ENCODE data around the gene ASGR1. TPM values are rescaled to one million over a fixed set of nuclear protein-coding genes. Genes with fewer than 3 reads are reported as not detected.

The ASGR1 gene
- total RNA-seq, 1 experiment from 2014 or later = 1.3 TPM

DNA sequence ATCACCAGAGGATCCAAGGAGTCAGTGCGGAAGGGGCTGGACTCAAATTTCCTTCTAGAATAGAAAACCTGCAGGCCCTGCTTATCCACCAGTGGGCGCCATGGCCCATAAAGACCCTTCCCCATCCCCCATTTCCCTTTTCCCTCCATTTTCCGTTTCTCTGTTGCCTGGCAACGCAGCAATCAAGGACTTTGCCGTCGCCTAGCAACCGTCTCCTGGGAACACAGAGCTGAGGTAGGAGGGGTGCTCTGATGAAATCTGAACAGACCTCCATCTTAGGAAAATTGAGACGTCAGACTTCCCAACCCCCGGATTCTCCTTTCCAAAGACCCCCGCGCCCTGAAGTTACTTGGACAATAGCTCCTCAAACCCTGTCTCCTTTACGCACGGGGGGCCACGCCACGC is 34.7 kb upstream of the ASGR1 start:
- intact Hi-C loops (cut with micrococcal nuclease; ENCODE audit: unreplicated experiment) = no loop called here
- POLR2A ChIA-PET = no interaction called here

DNA sequence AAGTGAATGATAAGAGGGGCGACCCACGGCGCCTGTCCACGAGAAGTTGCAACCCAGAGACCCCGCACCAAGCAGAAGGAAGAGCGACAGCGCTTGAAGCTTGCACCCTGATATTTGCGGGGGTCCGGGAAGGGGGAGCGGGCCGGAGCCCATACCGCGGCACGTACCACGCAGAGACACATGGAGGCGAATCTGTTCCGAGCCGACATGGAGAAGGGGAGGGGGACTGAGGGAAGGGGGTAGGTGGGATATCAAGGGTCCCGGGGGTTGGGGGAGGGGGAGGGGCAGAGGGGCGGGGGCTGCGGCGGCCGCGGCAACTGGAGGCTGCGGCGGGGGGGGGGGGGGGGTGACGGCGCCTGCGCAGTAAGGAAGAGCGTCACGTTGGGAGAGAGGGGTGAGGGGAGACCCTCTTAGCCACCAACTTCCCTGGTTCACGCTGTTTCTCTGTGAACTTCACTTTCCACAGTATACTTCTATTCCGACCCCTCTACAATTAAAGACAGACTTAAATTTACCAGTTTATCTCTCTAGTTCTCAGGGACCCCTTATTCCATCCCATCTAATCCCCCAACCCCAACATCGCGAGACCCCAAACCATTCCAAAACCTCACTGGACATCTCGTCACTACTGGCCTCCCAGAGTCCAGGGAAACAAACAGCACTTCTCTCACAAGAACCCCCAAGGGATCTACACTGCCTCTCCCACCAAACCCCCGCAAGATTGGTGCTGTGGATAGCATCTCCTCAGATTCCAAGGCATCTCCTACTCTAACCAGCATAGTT is 32.5 kb upstream of the ASGR1 start:
- Histone ChIP-seq H3K36me3 (ENCODE audit: control insufficient read depth, insufficient read depth, low read length) (no peaks in the 10 kb centered on the region), H3K4me3 (ENCODE audit: low read depth in 2 of 2, low read length in 2 of 2) (no peak overlapping the region), H3K4me1 (ENCODE audit: control insufficient read depth, insufficient read depth, low read length) (peaks cover 7% of the 10 kb centered on the region), H3K27ac (ENCODE audit: low read length) (no peak overlapping the region), H3K27me3 (ENCODE audit: control insufficient read depth, insufficient read depth, low read length) (no peaks in the 10 kb centered on the region), H3K9me3 (ENCODE audit: control insufficient read depth, insufficient read depth, low read depth, low read length) (no peaks in the 10 kb centered on the region)
- in situ Hi-C loops (cut with HindIII; ENCODE audit: low pct_unique_long_range_greater_than_20kb, low sequenced_read_pairs) (no loop called here), intact Hi-C loops (cut with micrococcal nuclease; ENCODE audit: unreplicated experiment) (no loop called here)
- ATAC-seq = no peak
- DNase-seq (ENCODE audit: low read depth, low spot score) = no peak
- no TSS peak for BruUV-seq (replicated peaks)
- ChIA-PET CTCF (no interaction called here), POLR2A (no interaction called here)
- no peak for TF ChIP-seq SIN3A (IDR thresholded peaks at IDR 0.05; ENCODE audit: borderline replicate concordance, insufficient read depth, low read depth, low read length)
- TF ChIP-seq, protein P1, sequence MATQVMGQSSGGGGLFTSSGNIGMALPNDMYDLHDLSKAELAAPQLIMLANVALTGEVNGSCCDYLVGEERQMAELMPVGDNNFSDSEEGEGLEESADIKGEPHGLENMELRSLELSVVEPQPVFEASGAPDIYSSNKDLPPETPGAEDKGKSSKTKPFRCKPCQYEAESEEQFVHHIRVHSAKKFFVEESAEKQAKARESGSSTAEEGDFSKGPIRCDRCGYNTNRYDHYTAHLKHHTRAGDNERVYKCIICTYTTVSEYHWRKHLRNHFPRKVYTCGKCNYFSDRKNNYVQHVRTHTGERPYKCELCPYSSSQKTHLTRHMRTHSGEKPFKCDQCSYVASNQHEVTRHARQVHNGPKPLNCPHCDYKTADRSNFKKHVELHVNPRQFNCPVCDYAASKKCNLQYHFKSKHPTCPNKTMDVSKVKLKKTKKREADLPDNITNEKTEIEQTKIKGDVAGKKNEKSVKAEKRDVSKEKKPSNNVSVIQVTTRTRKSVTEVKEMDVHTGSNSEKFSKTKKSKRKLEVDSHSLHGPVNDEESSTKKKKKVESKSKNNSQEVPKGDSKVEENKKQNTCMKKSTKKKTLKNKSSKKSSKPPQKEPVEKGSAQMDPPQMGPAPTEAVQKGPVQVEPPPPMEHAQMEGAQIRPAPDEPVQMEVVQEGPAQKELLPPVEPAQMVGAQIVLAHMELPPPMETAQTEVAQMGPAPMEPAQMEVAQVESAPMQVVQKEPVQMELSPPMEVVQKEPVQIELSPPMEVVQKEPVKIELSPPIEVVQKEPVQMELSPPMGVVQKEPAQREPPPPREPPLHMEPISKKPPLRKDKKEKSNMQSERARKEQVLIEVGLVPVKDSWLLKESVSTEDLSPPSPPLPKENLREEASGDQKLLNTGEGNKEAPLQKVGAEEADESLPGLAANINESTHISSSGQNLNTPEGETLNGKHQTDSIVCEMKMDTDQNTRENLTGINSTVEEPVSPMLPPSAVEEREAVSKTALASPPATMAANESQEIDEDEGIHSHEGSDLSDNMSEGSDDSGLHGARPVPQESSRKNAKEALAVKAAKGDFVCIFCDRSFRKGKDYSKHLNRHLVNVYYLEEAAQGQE (IDR thresholded peaks at IDR 0.05; ENCODE audit: insufficient read depth in 1 of 2, low read depth in 2 of 2, low read length in 1 of 2) = no peak
- TF ChIP-seq TCF7L2 (IDR thresholded peaks at IDR 0.05; ENCODE audit: low read depth, low read length) = no peak
- TF ChIP-seq POLR2AphosphoS5 (IDR thresholded peaks at IDR 0.05; ENCODE audit: low read depth, low read length) = no peak

More for the DNA sequence above, 34.7 kb upstream of the ASGR1 start:
- Histone ChIP-seq H3K27ac (ENCODE audit: low read length) (peak overlapping the region; percentile 11; the same call in 1 of the 2 replicates), H3K36me3 (ENCODE audit: control insufficient read depth, insufficient read depth, low read length) (no peaks in the 10 kb centered on the region), H3K4me3 (ENCODE audit: low read depth in 2 of 2, low read length in 2 of 2) (peak overlapping the region; percentile 47 to 70), H3K9me3 (ENCODE audit: control insufficient read depth, insufficient read depth, low read depth, low read length) (no peaks in the 10 kb centered on the region), H3K27me3 (ENCODE audit: control insufficient read depth, insufficient read depth, low read length) (no peaks in the 10 kb centered on the region), H3K4me1 (ENCODE audit: control insufficient read depth, insufficient read depth, low read length) (peaks cover 22% of the 10 kb centered on the region)
- CTCF ChIA-PET = interaction anchor here (0.7 kb wide), 1 partner anchor 140 kb away, joined by 3 read pairs; no protein-coding TSS in a partner anchor
- TF ChIP-seq POLR2AphosphoS5 (IDR thresholded peaks at IDR 0.05; ENCODE audit: low read depth, low read length) (no peak), TCF7L2 (IDR thresholded peaks at IDR 0.05; ENCODE audit: low read depth, low read length) (no peak), SIN3A (IDR thresholded peaks at IDR 0.05; ENCODE audit: borderline replicate concordance, insufficient read depth, low read depth, low read length) (no peak)
- TF ChIP-seq, protein P1 (IDR thresholded peaks at IDR 0.05; ENCODE audit: insufficient read depth in 1 of 2, low read depth in 2 of 2, low read length in 1 of 2) = no peak
- TF ChIP-seq, protein P2, sequence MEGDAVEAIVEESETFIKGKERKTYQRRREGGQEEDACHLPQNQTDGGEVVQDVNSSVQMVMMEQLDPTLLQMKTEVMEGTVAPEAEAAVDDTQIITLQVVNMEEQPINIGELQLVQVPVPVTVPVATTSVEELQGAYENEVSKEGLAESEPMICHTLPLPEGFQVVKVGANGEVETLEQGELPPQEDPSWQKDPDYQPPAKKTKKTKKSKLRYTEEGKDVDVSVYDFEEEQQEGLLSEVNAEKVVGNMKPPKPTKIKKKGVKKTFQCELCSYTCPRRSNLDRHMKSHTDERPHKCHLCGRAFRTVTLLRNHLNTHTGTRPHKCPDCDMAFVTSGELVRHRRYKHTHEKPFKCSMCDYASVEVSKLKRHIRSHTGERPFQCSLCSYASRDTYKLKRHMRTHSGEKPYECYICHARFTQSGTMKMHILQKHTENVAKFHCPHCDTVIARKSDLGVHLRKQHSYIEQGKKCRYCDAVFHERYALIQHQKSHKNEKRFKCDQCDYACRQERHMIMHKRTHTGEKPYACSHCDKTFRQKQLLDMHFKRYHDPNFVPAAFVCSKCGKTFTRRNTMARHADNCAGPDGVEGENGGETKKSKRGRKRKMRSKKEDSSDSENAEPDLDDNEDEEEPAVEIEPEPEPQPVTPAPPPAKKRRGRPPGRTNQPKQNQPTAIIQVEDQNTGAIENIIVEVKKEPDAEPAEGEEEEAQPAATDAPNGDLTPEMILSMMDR (IDR thresholded peaks at IDR 0.05) = no peak
- ATAC-seq = no peak
- no TSS peak for BruUV-seq (replicated peaks)
- DNase-seq (ENCODE audit: low read depth, low spot score) = no peak
- in situ Hi-C loops (cut with HindIII; ENCODE audit: low pct_unique_long_range_greater_than_20kb, low sequenced_read_pairs) = no loop called here
